MM.1S (cell line): ENCODE results near the gene TMEM250.

Source experiments
- DNase-seq: peaks from one replicate; pipeline ENCODE4 v3.0.0-alpha.2; 2015
- H2AFZ ChIP-seq: fragments of 300-600 bp; sonication (generic); 2 replicates; pipeline ENCODE4 v1.6.0; 2016; ENCODE audit warnings: antibody characterized with exemption, low read length
- H3F3A ChIP-seq: fragments of 300-600 bp; sonication (generic); 2 replicates; pipeline ENCODE4 v1.6.1; 2016; ENCODE audit warnings: mild to moderate bottlenecking, antibody characterized with exemption, low read length, moderate library complexity, mixed read lengths; ENCODE audit not compliant: insufficient read depth
- H3K27ac ChIP-seq: fragments of 300-600 bp; sonication (generic); 2 replicates; pipeline ENCODE4 v1.5.1; 2016; ENCODE audit warnings: mild to moderate bottlenecking, low read length
- H3K27me3 ChIP-seq: fragments of 300-600 bp; sonication (generic); replicated peaks from 2 replicates; pipeline ENCODE4 v1.6.0; 2016; ENCODE audit warnings: low read length; ENCODE audit not compliant: insufficient read depth
- H3K36me3 ChIP-seq: fragments of 300-600 bp; sonication (generic); replicated peaks from 2 replicates; pipeline ENCODE4 v1.6.1; 2016; ENCODE audit warnings: mild to moderate bottlenecking, low read length, mixed read lengths; ENCODE audit not compliant: insufficient read depth
- H3K4me1 ChIP-seq: fragments of 300-600 bp; sonication (generic); 2 replicates; pipeline ENCODE4 v1.6.1; 2016; ENCODE audit warnings: low read length, mixed read lengths
- H3K4me2 ChIP-seq: fragments of 300-600 bp; sonication (generic); 2 replicates; pipeline ENCODE4 v1.6.0; 2016; ENCODE audit warnings: low read depth, low read length
- H3K4me3 ChIP-seq: fragments of 300-600 bp; sonication (generic); 2 replicates; pipeline ENCODE4 v1.5.1; 2016; ENCODE audit warnings: low read length, mixed read lengths
- H3K79me2 ChIP-seq: fragments of 300-600 bp; sonication (generic); 2 replicates; pipeline ENCODE4 v1.6.1; 2016; ENCODE audit warnings: mixed run types, low read length, mixed read lengths
- H3K9ac ChIP-seq: fragments of 300-600 bp; sonication (generic); 2 replicates; pipeline ENCODE4 v1.6.1; 2016; ENCODE audit warnings: low read length, mixed read lengths
- H3K9me2 ChIP-seq: fragments of 300-600 bp; sonication (generic); replicated peaks from 2 replicates; pipeline ENCODE4 v1.6.1; 2016; ENCODE audit warnings: mild to moderate bottlenecking, low read length, mixed read lengths; ENCODE audit not compliant: insufficient read depth
- H3K9me3 ChIP-seq: fragments of 300-600 bp; sonication (generic); replicated peaks from 2 replicates; pipeline ENCODE4 v1.6.1; 2016; ENCODE audit warnings: mild to moderate bottlenecking, low read length, mixed read lengths; ENCODE audit not compliant: insufficient read depth
- H4K20me1 ChIP-seq: fragments of 300-600 bp; sonication (generic); 2 replicates; pipeline ENCODE4 v1.6.1; 2016; ENCODE audit warnings: mild to moderate bottlenecking, low read length, moderate library complexity, mixed read lengths; ENCODE audit not compliant: insufficient read depth
- CTCF ChIP-seq: fragments of 300-600 bp; sonication (generic); IDR thresholded peaks from 2 replicates; pipeline ENCODE4 v1.5.1; 2016; ENCODE audit warnings: antibody characterized with exemption, low read length, mixed read lengths
- EZH2 ChIP-seq: fragments of 300-600 bp; sonication (generic); optimal IDR thresholded peaks from 2 replicates; pipeline ENCODE3; 2017; ENCODE audit warnings: low read depth, mild to moderate bottlenecking, antibody characterized with exemption, low read length, mixed read lengths
- EZH2phosphoT487 ChIP-seq: fragments of 300-600 bp; sonication (generic); IDR thresholded peaks from 2 replicates; pipeline ENCODE4 v1.6.1; 2018; ENCODE audit warnings: antibody characterized with exemption, low read length

The TMEM250 gene

GRCh38 chr9:136149337-136149736 lies 30.7 kb upstream of the TMEM250 start:
- no peak for TF ChIP-seq CTCF
- no peak for TF ChIP-seq EZH2phosphoT487
- no peak for TF ChIP-seq EZH2
- no peak overlapping the region for H3K27ac ChIP-seq
- H3K79me2 ChIP-seq: no peaks in the 10 kb centered on the region
- no peaks in the 10 kb centered on the region for H4K20me1 ChIP-seq
- no peak overlapping the region for H3K9ac ChIP-seq
- no peak for DNase-seq
- H3K9me2 ChIP-seq: no peaks in the 10 kb centered on the region
- H3K4me3 ChIP-seq: no peak overlapping the region
- no peaks in the 10 kb centered on the region for H3K4me1 ChIP-seq
- H3K9me3 ChIP-seq: no peaks in the 10 kb centered on the region
- H3K27me3 ChIP-seq: peaks cover 93% of the 10 kb centered on the region
- no peak overlapping the region for H2AFZ ChIP-seq
- H3K36me3 ChIP-seq: no peaks in the 10 kb centered on the region
- H3F3A ChIP-seq: no peaks in the 10 kb centered on the region
- H3K4me2 ChIP-seq: no peak overlapping the region

GRCh38 chr9:136148766-136149165 lies 30.1 kb upstream of the TMEM250 start:
- Histone ChIP-seq H3K36me3 (no peaks in the 10 kb centered on the region), H3K9ac (no peak overlapping the region), H3K4me2 (no peak overlapping the region), H3K9me2 (no peaks in the 10 kb centered on the region), H3K9me3 (no peaks in the 10 kb centered on the region), H3K4me3 (no peak overlapping the region), H2AFZ (no peak overlapping the region), H3K79me2 (no peaks in the 10 kb centered on the region), H3F3A (no peaks in the 10 kb centered on the region), H3K27ac (no peak overlapping the region), H4K20me1 (no peaks in the 10 kb centered on the region), H3K27me3 (peaks cover 97% of the 10 kb centered on the region), H3K4me1 (no peaks in the 10 kb centered on the region)
- no peak for DNase-seq
- TF ChIP-seq EZH2 (no peak), CTCF (no peak), EZH2phosphoT487 (no peak)

DNA sequence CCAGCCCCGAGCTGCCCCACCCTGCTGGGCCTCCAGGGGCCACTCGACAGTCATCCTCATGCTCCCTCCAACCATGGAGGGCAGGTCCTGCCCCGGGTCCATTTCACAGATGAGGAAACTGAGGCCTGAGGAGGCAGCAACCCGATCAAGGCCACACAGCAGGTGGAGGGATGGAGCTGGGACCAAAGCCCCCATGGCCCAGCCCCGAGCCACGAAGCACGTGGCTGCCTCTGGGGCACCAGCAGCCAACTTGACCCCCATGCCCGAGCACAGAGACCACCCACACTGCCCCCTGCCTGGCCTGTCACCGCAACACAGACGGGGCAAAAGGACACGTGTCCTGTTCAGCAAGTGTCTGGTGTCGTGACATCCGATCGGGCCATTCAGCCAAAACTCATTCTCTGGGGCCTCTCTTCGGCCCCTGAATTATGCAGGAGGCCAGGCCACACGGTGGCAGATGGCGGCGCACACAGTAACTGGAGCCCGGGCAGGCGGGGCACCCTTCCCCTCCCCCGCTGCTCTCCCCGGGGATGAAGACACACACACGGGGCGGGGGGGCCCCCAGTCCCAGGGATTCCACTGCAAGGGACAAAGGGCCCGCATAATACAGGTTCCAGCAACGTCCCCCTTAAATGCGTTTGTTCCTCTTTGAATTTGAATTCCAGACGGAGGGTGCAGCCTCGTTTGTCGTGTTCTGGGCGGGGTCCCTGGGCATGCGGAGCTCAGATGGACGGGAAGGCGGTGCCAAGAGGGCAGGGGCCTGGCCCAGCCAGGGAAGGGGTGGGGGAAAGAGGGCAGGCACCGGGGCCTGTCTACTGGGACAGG lies 29.4 kb upstream of the TMEM250 start:
- no peaks in the 10 kb centered on the region for H3K79me2 ChIP-seq
- TF ChIP-seq EZH2phosphoT487: no peak
- no peak for TF ChIP-seq EZH2
- no peak for TF ChIP-seq CTCF
- H3K9me2 ChIP-seq: no peaks in the 10 kb centered on the region
- no peak for DNase-seq
- no peaks in the 10 kb centered on the region for H3K4me1 ChIP-seq
- H3K27me3 ChIP-seq: peaks cover 97% of the 10 kb centered on the region
- H2AFZ ChIP-seq: no peak overlapping the region
- no peaks in the 10 kb centered on the region for H3K36me3 ChIP-seq
- no peak overlapping the region for H3K27ac ChIP-seq
- H3K4me3 ChIP-seq: no peak overlapping the region
- H3F3A ChIP-seq: no peaks in the 10 kb centered on the region
- no peaks in the 10 kb centered on the region for H3K9me3 ChIP-seq
- H4K20me1 ChIP-seq: no peaks in the 10 kb centered on the region
- no peak overlapping the region for H3K9ac ChIP-seq
- no peak overlapping the region for H3K4me2 ChIP-seq
